ENCODE measurements around the gene STK32B.
"Not testable (repeated sequence)": the region's sequence is repeated elsewhere in the genome, so short reads cannot be mapped to it uniquely, and the experiment has no call there.

The STK32B gene

DNA sequence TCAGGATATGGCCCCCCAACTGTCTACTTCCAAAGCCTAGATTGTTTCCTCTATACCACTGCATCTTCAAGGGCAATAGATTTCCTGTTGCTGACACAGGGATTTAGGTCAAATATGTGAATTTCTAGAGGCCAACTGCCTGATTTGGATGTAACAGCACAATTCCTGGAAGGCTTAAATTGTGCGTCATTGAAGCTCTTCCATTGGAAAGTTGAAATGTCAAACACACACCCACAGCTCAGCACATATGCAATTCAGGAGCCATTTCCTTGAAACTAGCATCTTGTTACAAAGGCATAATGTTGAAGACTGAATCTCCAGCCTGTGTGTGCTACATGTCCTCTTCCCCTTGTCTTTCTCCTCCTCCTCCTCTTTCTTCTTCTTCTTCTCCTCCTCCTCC, 158.6 kb downstream of the STK32B start:
- no peak for DNase-seq (ENCODE audit: low spot score)

GRCh38 chr4:5211282-5211839, 160.1 kb downstream of the STK32B start:
- DNase-seq (ENCODE audit: low spot score): no peak

GRCh38 chr4:5212255-5213013, 161.2 kb downstream of the STK32B start:
- no peak for DNase-seq (ENCODE audit: low spot score)

DNA sequence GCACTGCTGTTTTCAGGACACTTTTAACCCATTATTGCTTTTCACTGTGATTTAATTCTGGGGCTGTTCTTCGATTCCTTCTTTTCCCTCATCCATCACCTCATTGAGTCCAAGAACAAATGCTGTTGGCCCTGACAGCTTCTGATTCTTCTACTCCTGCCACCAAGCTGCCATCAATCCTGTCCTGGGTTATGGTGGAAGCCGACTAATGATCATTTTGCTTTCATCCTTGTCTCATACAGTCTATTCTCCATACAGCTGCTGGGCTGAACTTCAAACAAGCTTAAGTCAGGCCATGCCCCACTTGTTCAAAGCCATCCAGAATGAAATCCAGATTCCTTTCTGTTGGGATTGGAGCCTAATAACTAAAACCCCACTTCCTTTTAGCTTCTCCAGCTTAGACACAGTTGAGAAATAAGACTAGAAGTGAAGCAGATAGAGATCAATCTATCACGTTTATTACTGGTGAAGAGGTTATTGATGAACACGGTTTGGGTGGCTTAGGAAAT, 161.9 kb downstream of the STK32B start:
- no peak for DNase-seq (ENCODE audit: low spot score)

DNA sequence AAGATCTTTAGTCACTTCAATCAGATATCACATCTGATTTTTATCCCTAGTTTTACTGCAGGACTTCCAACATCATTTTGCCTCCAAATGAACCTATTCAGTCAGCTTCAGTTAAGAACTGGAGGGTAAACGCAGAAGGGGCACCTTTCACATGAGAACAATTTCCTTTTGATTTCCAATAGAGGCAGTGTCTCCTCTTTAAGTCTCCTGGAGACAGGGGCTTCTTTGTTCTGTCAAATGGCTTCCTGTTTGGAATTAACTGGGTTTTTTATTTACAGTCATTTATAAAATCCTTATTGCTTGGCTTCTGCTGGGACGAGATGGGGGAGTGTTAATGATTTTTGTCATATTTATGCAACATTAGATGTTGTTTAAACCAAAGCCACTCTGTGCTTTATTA, 164.0 kb downstream of the STK32B start:
- DNase-seq (ENCODE audit: low spot score): no peak

GRCh38 chr4:5217421-5217820, 166.1 kb downstream of the STK32B start:
- no peak for DNase-seq (ENCODE audit: low spot score)

DNA sequence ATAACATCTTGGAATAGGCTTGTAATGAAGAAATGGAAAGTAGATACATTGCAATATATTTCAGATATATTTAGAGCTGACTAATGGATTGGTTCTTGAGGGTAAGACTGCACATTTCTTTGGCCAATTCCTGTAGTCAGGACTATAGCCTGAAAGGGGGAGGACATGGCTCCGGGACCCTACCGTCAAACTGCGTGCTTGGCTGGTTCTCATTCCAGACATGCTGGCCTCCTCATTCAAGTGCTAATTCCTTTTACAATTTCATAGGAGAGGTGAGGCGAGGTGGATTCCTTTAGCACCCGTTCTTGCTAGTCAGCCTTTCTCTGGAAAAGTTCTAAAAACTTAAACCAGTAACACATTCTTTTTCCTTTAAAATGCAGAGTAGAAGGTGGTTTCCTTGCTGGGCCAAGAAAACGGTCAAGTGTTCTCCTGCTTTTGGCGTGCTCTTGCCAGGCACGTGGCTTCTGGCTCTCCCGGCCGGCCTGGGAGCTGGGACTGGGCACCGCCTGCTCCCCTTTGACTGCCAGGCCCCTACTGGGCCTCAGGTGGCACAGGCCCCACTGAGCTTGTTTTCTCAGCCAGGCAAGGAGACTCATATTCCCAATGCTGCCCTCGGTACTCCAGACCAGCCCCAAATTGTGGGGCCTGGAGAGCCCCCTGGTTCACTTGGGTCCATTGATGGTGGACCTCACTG, 167.2 kb downstream of the STK32B start:
- no peak for DNase-seq (ENCODE audit: low spot score)

DNA sequence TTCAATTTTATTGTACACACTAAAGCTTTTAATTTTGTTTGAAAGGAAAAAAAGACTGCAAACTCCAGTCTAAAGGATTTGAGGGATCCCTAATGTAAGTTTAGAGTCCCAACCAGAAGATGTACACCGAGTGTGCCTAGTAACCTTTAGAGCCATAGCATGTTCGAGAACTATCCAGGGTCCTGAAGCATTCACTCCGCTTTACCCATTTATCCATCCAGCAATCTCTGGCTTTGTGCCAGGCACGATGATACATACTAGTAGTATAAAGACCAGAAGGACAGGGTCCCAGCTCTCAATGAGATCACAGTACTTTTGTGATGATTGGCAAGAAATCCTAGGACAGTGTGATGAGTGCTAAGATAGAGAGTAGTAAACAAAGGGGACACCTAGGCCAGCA, 168.7 kb downstream of the STK32B start:
- no peak for DNase-seq (ENCODE audit: low spot score)

DNA sequence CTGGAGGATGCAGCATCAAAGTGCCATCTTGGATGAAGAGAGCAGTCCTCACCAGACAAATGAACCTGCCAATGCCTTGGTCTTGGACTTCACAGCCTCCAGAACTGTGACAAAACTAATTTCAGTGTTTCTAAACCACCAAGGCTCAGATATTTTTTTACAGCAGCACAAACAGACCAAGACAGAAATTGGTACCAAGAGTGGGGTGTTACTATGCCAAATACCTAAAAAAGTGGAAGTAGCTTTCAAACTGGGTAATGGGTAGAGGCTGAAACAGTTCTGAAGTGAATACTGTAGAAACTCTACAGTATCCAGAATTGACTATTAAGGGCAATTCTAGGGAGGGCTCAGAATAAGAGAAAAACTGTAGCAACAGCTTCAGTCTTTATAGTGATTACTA, 170.8 kb downstream of the STK32B start:
- DNase-seq (ENCODE audit: low spot score): no peak

DNA sequence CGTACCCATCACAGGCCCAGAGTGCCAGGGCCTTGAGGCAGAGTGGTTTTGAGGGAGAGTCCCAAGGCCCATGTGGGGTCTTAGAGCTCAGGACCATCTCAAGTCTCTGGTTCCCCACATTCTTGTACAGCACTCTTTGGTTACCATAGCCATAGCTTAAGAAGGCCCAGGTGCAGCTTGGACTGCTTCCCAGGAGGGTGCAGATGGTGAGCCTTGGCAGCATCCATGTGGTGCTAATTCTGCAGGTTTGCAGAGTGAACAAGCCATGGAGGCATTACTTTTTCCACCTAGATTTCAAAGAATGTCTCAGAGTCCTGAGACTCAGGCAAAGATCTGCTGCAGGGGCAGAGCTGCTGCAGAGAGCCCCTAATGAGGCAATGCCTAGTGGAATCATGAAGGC, 171.7 kb downstream of the STK32B start:
- no peak for DNase-seq (ENCODE audit: low spot score)

DNA sequence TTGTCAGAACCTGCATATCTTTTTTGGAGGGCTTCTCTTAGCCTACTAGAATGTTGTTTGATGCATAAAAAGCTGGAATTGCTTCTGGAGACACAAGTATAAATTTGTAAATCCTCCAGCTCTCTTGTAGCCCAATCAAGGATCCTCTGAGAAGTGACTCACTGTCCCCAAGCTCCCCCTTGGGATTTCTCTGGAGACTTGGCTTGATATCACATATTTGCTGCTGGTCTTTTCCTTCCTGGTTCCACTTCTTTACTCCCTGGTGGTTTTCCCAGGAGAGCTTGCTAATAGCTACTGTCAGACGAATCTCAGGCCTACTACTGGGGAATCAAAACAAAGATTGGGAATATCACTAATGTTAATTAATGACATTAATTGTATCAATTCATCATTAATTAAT, 173.1 kb downstream of the STK32B start:
- DNase-seq (ENCODE audit: low spot score): no peak

- DNase-seq (ENCODE audit: low spot score): no peak
Observed at GRCh38 chr4:5232549-5232948, 181.3 kb downstream of the STK32B start.

GRCh38 chr4:5237086-5237660, 185.9 kb downstream of the STK32B start:
- DNase-seq (ENCODE audit: low spot score): no peak

DNA sequence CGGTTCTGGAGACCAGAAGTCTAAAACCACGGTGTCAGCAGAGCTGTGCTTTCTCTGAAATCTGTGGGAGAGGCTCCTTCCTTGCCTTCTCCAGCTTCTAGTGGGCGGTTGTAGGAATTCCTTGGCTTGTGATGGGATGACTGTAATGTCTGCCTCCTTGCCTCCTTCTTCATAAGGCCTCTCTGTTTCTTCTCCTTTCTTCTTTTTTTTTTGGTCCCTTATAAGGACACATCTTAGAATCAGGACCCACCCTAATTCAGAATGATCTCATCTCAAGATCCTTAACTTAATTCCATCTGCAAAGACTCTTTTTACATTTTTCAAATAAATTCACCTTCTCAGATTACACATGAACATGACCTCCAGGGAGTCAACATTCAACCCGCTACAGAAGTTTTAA, 186.9 kb downstream of the STK32B start:
- DNase-seq (ENCODE audit: low spot score): no peak

GRCh38 chr4:5247061-5247460, 195.8 kb downstream of the STK32B start:
- not testable (repeated sequence) for DNase-seq (ENCODE audit: low spot score)

DNA sequence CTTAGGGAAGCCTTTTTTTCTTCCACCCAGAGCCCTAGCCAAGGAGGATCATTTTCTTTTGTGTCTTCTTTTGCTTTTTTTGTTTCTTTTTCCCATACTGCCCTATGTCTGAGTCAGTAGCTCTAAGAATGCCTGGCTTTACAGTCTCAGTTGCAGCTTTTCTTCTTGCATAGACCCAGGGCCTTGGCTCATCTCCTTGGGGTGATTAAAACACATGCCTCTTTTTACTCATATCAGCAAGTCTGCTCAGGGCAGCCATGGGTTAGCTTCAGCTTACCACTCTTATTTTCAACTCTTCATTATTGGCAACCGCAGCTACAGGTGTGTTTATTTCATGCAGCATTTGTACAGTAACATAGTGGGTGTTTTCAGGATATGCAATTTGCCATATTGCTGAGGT, 196.5 kb downstream of the STK32B start:
- no peak for DNase-seq (ENCODE audit: low spot score)

DNA sequence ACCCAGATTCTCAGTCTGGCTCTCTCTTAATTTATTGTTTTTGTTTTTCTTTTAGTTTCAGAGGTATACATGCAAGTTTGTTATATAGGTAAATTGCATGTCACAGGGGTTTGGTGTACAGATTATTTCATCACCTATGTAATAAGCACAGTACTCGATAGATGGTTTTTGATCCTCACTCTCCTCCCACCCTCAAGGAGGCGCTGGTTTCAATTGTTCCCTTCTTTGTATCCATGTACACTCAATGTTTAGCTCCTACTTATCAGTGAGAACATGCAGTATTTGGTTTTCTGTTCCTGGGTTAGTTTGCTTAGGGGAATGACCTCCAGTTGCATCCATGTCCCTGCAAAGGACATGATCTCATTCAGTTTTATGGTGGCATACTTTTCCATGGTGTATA, 198.4 kb downstream of the STK32B start:
- DNase-seq (ENCODE audit: low spot score): no peak

DNA sequence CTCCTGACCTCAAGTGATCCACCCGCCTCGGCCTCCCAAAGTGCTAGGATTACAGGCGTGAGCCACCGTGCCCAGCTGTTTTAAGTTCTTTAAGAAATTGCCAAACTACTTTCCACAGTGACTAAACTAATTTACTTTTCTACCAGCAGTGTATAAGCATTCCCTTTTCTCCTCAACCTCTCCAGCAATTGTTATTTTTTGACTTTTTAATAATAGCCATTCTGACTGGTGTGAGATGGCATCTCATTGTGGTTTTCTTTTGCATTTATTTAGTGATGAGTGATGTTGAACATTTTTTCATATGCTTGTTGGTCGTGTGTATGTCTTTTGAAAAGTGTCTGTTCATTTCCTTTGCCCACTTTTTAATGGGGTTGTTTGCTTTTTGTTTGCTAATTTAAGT, 199.3 kb downstream of the STK32B start:
- DNase-seq (ENCODE audit: low spot score): not testable (repeated sequence)

DNA sequence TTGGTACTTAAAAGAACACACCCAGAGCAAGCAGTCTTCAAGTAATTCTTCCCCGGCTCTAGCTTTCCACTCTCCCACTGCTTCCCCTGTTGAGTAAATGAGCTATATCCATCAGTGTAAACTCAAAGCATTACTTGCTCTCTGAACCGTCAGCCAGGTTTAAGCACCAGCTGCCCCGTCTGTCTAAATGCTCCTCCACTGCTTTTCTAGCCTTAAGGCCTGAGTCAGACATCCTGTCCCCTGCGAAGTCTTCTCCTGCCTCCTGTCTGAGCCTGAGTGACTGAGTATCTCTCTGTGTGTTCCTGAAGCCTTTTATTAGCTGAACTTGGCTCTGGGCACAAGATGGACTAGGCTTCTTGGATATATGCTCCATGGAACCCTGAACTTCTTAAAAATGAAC, 205.1 kb downstream of the STK32B start:
- DNase-seq (ENCODE audit: low spot score): no peak

- no peak for DNase-seq (ENCODE audit: low spot score)
Observed at GRCh38 chr4:5257086-5257485, 205.8 kb downstream of the STK32B start.

DNA sequence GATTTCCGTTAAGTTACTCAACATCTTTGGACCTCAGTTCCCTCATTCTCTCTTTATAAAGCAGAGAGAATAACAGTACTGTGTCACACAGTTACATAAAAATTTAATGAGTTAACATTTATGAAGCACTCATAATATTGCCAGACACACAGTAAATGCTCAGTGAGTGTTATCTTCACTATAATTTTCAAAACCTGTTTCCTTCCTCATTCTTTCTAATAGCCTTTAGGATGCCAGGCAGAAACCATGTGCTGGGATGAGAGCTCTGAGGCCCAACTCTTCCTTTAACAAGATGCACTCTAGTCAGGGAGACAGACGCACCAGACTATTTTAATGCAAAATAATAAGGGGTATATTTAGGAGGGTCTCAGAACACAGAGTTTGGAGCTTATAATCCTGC, 208.2 kb downstream of the STK32B start:
- no peak for DNase-seq (ENCODE audit: low spot score)

- no peak for DNase-seq (ENCODE audit: low spot score)
Observed at GRCh38 chr4:5260121-5260520, 208.8 kb downstream of the STK32B start.

GRCh38 chr4:5261866-5262265, 210.6 kb downstream of the STK32B start:
- DNase-seq (ENCODE audit: low spot score): no peak

Data from NAMALWA (cell line).